A673 (cell line): ENCODE data around the gene CRHR1. TPM values are rescaled to one million over a fixed set of nuclear protein-coding genes. Genes with fewer than 3 reads are reported as not detected.

Experiments used
- BruUV-seq: library from RNA; stranded (reverse); fragments of 400-500 nt; replicated peaks from 2 replicates; lab custom pipeline; 2021; lab: Mats Ljungman, UMichigan
- CTCF ChIA-PET: fragments of 300-600 bp; sonication (Branson Sonifier 250); formaldehyde crosslinking; loops from one replicate; lab custom pipeline; 2022; ENCODE audit warnings: antibody characterized with exemption; lab: Charles Lee
- POLR2A ChIA-PET: fragments of 300-600 bp; sonication (Branson Sonifier 250); formaldehyde crosslinking; loops from one replicate; lab custom pipeline; 2022; ENCODE audit warnings: antibody characterized with exemption; ENCODE audit not compliant: low non-redundant PET; lab: Charles Lee
- DNase-seq: peaks from one replicate; pipeline ENCODE4 v3.0.0-alpha.2; 2015; ENCODE audit warnings: low spot score
- H3K27ac ChIP-seq: fragments of 200-600 bp; sonication (generic); 2 replicates; pipeline ENCODE4 v1.5.1; 2016; ENCODE audit warnings: mixed run types, low read depth, mild to moderate bottlenecking, mixed read lengths, antibody characterized with exemption, low read length; ENCODE audit not compliant: poor library complexity, severe bottlenecking
- H3K27me3 ChIP-seq: fragments of 200-600 bp; sonication (generic); replicated peaks from 2 replicates; pipeline ENCODE4 v1.6.1; 2017; ENCODE audit warnings: mixed run types, low read depth, mild to moderate bottlenecking, mixed read lengths, antibody characterized with exemption, low read length; ENCODE audit not compliant: insufficient read depth, poor library complexity
- H3K36me3 ChIP-seq: fragments of 200-600 bp; sonication (generic); 2 replicates; pipeline ENCODE4 v1.6.1; 2016; ENCODE audit warnings: mixed run types, mild to moderate bottlenecking, mixed read lengths, antibody characterized with exemption, low read length; ENCODE audit not compliant: insufficient read depth, poor library complexity, severe bottlenecking
- H3K4me1 ChIP-seq: fragments of 200-600 bp; sonication (generic); 2 replicates; pipeline ENCODE4 v1.6.1; 2017; ENCODE audit warnings: mixed run types, mild to moderate bottlenecking, mixed read lengths, antibody characterized with exemption, low read length; ENCODE audit not compliant: insufficient read depth, poor library complexity, severe bottlenecking
- H3K4me3 ChIP-seq: fragments of 200-600 bp; sonication (generic); 2 replicates; pipeline ENCODE4 v1.5.1; 2016; ENCODE audit warnings: low read depth, mixed run types, mild to moderate bottlenecking, mixed read lengths, low read length; ENCODE audit not compliant: poor library complexity, severe bottlenecking
- H3K9me3 ChIP-seq: fragments of 200-600 bp; sonication (generic); 2 replicates; pipeline ENCODE4 v1.6.1; 2016; ENCODE audit warnings: mixed run types, low read depth, mild to moderate bottlenecking, mixed read lengths, antibody characterized with exemption, low read length; ENCODE audit not compliant: poor library complexity, severe bottlenecking
- EZH2 ChIP-seq: fragments of 200-600 bp; sonication (generic); IDR thresholded peaks from 2 replicates; pipeline ENCODE4 v1.6.1; 2017; ENCODE audit warnings: borderline replicate concordance, low read depth, mild to moderate bottlenecking, mixed read lengths, antibody characterized with exemption, low read length; ENCODE audit not compliant: poor library complexity, severe bottlenecking
- intact Hi-C: fragments of 100-400 bp; cut with micrococcal nuclease; formaldehyde crosslinking; loops from one replicate; pipeline ENCODE4 v1.10.0; 2022; ENCODE audit not compliant: unreplicated experiment
- total RNA-seq: library from RNA; stranded (reverse); gene quantifications from 2 replicates; pipeline ENCODE4 v1.2.3, GENCODE V29; 2021
- TF ChIP-seq, protein P1 (sequence below): fragments of 300-800, 200-600 bp; sonication (generic); conservative IDR thresholded peaks from 2 replicates; pipeline ENCODE4 v1.5.1; 2017; ENCODE audit warnings: low read depth, mild to moderate bottlenecking, antibody characterized with exemption, low read length, moderate library complexity, mixed read lengths

The CRHR1 gene
- total RNA-seq, 1 experiment from 2014 or later: not detected

DNA sequence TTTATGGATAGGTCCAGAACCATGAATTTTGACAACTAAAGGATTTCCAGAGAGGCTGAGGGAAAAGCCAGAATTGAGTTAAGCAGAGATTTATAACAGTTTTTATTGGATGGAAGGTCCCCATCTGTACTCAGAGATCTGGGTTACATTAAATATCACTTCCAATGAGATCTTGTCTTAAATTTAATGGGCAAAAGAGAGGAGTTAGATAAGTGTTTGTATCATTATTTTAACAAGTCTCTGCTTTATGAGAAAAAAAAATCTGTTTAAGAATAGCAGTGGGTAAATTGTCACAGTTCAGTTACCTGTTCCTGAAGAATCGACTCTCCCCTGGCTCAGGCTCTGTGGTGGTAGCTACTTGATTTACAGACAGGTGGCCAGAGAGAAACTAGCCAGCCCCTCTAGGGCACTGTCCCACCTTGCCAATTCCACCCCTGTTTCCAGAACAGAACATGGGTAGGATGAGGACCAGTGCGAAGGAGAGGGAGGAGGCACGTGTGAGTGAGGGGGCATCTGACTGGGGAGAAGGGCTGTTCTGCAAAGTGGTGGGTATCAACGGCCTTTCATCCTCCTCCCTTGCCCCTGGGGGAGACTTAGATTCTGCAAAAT, 22.1 kb upstream of the CRHR1 start:
- TF ChIP-seq, protein P1, sequence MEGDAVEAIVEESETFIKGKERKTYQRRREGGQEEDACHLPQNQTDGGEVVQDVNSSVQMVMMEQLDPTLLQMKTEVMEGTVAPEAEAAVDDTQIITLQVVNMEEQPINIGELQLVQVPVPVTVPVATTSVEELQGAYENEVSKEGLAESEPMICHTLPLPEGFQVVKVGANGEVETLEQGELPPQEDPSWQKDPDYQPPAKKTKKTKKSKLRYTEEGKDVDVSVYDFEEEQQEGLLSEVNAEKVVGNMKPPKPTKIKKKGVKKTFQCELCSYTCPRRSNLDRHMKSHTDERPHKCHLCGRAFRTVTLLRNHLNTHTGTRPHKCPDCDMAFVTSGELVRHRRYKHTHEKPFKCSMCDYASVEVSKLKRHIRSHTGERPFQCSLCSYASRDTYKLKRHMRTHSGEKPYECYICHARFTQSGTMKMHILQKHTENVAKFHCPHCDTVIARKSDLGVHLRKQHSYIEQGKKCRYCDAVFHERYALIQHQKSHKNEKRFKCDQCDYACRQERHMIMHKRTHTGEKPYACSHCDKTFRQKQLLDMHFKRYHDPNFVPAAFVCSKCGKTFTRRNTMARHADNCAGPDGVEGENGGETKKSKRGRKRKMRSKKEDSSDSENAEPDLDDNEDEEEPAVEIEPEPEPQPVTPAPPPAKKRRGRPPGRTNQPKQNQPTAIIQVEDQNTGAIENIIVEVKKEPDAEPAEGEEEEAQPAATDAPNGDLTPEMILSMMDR: no peak
- TF ChIP-seq EZH2: no peak
- no peaks in the 10 kb centered on the region for H3K4me1 ChIP-seq
- H3K27ac ChIP-seq: no peak overlapping the region
- intact Hi-C loops: no loop called here
- no peak for DNase-seq
- BruUV-seq: no TSS peak
- ChIA-PET POLR2A (no interaction called here), CTCF (no interaction called here)
- no peaks in the 10 kb centered on the region for H3K36me3 ChIP-seq
- no peak overlapping the region for H3K4me3 ChIP-seq
- H3K9me3 ChIP-seq: no peaks in the 10 kb centered on the region
- peaks cover 3% of the 10 kb centered on the region for H3K27me3 ChIP-seq

DNA sequence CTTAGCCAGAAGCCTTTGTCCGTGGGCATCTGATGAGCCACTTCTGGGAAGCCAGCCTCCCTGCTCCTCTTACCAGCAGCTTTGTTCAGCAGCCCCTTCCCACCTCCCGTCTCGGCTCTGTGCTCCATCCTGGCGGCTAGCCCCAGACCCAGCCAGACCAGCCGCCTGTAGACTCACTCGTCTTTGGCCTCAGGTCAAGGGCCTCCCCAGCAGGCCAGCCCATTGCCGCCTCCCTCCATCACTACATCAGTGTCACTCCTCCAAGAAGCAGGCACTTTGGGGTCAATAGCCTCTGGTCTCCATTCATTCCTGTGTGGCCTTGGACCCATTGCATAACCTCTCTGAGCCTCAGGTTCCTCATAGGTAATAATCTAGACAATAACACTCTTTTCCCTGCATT, 20.9 kb upstream of the CRHR1 start:
- ChIA-PET CTCF (no interaction called here), POLR2A (no interaction called here)
- H3K9me3 ChIP-seq: no peaks in the 10 kb centered on the region
- DNase-seq: no peak
- no peak for TF ChIP-seq EZH2
- TF ChIP-seq, protein P1: no peak
- H3K4me1 ChIP-seq: no peaks in the 10 kb centered on the region
- no peak overlapping the region for H3K27ac ChIP-seq
- H3K36me3 ChIP-seq: no peaks in the 10 kb centered on the region
- no TSS peak for BruUV-seq
- no peak overlapping the region for H3K4me3 ChIP-seq
- intact Hi-C loops: no loop called here
- H3K27me3 ChIP-seq: peaks cover 4% of the 10 kb centered on the region

DNA sequence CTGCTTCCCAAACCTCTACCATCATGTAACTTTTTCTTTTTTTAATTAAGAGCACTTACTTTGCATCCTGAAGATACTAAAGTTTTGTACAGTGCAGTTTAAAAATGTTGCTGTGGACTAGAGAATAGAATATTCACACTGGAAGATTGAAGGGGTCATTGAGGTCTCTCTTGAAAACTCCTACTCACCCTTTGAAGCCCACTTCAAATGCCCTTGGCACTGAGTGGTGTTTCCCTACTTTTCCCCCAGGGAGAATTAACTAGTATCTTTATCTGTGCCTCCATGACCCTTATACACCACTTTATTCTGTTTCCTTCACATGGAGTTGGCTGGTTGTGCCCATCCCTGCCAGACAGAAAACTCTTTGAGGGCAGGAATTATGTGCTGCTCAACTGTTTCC, 19.6 kb upstream of the CRHR1 start:
- no peaks in the 10 kb centered on the region for H3K9me3 ChIP-seq
- H3K4me1 ChIP-seq: no peaks in the 10 kb centered on the region
- no peak for DNase-seq
- no peak for TF ChIP-seq EZH2
- TF ChIP-seq, protein P1: no peak
- H3K36me3 ChIP-seq: no peaks in the 10 kb centered on the region
- no peak overlapping the region for H3K4me3 ChIP-seq
- peaks cover 8% of the 10 kb centered on the region for H3K27me3 ChIP-seq
- POLR2A ChIA-PET: no interaction called here
- H3K27ac ChIP-seq: no peak overlapping the region
- no TSS peak for BruUV-seq
- CTCF ChIA-PET: no interaction called here
- intact Hi-C loops: no loop called here
